HG03103 (cell line): ENCODE results near the gene PSMB9.
"Not testable (repeated sequence)": the region's sequence is repeated elsewhere in the genome, so short reads cannot be mapped to it uniquely, and the experiment has no call there.

Source experiments
- ATAC-seq: cut with Tn5 transposase; IDR thresholded peaks from one replicate; pipeline ENCODE4 v1.9.1; 2021; ENCODE audit warnings: low read depth; ENCODE audit not compliant: unreplicated experiment

PSMB9 gene

GRCh38 chr6:32857156-32857891, 3.3 kb downstream of the PSMB9 start:
- no peak for ATAC-seq

GRCh38 chr6:32858194-32858593, 4.2 kb downstream of the PSMB9 start:
- no peak for ATAC-seq

GRCh38 chr6:32860674-32861073, 6.7 kb downstream of the PSMB9 start:
- ATAC-seq: no peak

GRCh38 chr6:32862725-32863124, 8.7 kb downstream of the PSMB9 start:
- ATAC-seq: no peak

- ATAC-seq: no peak
These were observed 11.9 kb downstream of the PSMB9 start for GRCh38 chr6:32865724-32866443.

- ATAC-seq: no peak
These were observed 13.1 kb downstream of the PSMB9 start for GRCh38 chr6:32867022-32867477.

- ATAC-seq: no peak
These were observed 13.7 kb downstream of the PSMB9 start for GRCh38 chr6:32867554-32868256.

- no peak for ATAC-seq
These were observed 14.3 kb downstream of the PSMB9 start for GRCh38 chr6:32868257-32868788.

GRCh38 chr6:32873947-32874346, 20.0 kb downstream of the PSMB9 start:
- not testable (repeated sequence) for ATAC-seq

GRCh38 chr6:32876603-32877002, 22.6 kb downstream of the PSMB9 start:
- ATAC-seq: no peak

- ATAC-seq: no peak
These were observed 25.7 kb downstream of the PSMB9 start for GRCh38 chr6:32879691-32880090.

GRCh38 chr6:32880962-32881361, 27.0 kb downstream of the PSMB9 start:
- not testable (repeated sequence) for ATAC-seq

- ATAC-seq: no peak
These were observed 28.9 kb downstream of the PSMB9 start for GRCh38 chr6:32882879-32883250.

- ATAC-seq: no peak
These were observed 29.8 kb downstream of the PSMB9 start for GRCh38 chr6:32883789-32884188.

- no peak for ATAC-seq
These were observed 31.8 kb downstream of the PSMB9 start for GRCh38 chr6:32885698-32886286.

GRCh38 chr6:32886681-32887383, 32.8 kb downstream of the PSMB9 start:
- ATAC-seq: no peak

GRCh38 chr6:32887616-32888015, 33.6 kb downstream of the PSMB9 start:
- no peak for ATAC-seq

- no peak for ATAC-seq
These were observed 34.6 kb downstream of the PSMB9 start for GRCh38 chr6:32888576-32888975.

GRCh38 chr6:32889533-32889932, 35.5 kb downstream of the PSMB9 start:
- ATAC-seq: no peak

- ATAC-seq: no peak
These were observed 36.8 kb downstream of the PSMB9 start for GRCh38 chr6:32890831-32891230.
